HL-60 (cell line): ENCODE measurements around the gene PPEF1.

Source experiments
- POLR2AphosphoS5 ChIP-seq: IDR thresholded peaks from 2 replicates; pipeline ENCODE4 v1.6.1; 2012; ENCODE audit warnings: low read depth
- TF ChIP-seq, protein P1 (sequence below): IDR thresholded peaks from one replicate; pipeline ENCODE4 v1.5.1; 2011; ENCODE audit warnings: low read length, control low read depth, inconsistent platforms; ENCODE audit not compliant: insufficient read depth

DNA sequence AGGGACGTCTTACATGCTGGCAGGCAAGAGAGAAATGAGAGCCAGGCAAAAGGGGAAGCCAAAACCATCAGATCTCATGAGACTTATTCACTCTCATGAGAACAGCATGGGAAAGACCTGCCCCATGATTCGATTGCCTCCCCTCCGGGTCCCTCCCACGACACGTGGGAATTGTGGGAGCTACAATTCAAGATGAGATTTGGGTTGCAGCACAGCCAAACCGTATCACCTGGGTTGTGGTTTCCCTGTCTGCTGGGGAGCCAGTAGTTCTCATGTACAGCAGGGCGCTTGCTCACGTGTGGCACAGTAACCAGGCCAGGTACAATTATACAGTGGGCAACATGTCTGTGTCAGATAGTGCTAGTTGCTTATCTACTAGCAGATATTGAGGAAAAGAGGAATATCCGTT lies 24.5 kb upstream of the PPEF1 start:
- TF ChIP-seq, protein P1, sequence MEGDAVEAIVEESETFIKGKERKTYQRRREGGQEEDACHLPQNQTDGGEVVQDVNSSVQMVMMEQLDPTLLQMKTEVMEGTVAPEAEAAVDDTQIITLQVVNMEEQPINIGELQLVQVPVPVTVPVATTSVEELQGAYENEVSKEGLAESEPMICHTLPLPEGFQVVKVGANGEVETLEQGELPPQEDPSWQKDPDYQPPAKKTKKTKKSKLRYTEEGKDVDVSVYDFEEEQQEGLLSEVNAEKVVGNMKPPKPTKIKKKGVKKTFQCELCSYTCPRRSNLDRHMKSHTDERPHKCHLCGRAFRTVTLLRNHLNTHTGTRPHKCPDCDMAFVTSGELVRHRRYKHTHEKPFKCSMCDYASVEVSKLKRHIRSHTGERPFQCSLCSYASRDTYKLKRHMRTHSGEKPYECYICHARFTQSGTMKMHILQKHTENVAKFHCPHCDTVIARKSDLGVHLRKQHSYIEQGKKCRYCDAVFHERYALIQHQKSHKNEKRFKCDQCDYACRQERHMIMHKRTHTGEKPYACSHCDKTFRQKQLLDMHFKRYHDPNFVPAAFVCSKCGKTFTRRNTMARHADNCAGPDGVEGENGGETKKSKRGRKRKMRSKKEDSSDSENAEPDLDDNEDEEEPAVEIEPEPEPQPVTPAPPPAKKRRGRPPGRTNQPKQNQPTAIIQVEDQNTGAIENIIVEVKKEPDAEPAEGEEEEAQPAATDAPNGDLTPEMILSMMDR: no peak
- TF ChIP-seq POLR2AphosphoS5: no peak
